Liver (tissue), 9 donors: ENCODE data around the gene IFT74. TPM values are rescaled to one million over a fixed set of nuclear protein-coding genes. Genes with fewer than 3 reads are reported as not detected.

Experiments
- DNase-seq: peaks from one replicate; pipeline ENCODE4 v3.0.0-alpha.2; 2017; ENCODE audit warnings: low spot score
- H3K27ac ChIP-seq, 2 donors: one replicate each; pipeline ENCODE4 v1.7.0; 2013; ENCODE audit warnings: inconsistent platforms in 2 of 2, low read length in 2 of 2, control low read depth in 1 of 2, low read depth in 1 of 2, mild to moderate bottlenecking in 1 of 2
- H3K27me3 ChIP-seq, 4 donors: one replicate each; pipeline versions ENCODE4 v1.6.1 to v1.7.0; 2013; ENCODE audit warnings: low read length in 3 of 4, inconsistent platforms in 1 of 4, mild to moderate bottlenecking in 1 of 4, moderate library complexity in 1 of 4; ENCODE audit not compliant: control insufficient read depth in 4 of 4, insufficient read depth in 4 of 4
- H3K36me3 ChIP-seq, 4 donors: one replicate each; pipeline versions ENCODE4 v1.6.1 to v1.7.0; 2013; ENCODE audit warnings: low read length in 3 of 4, mild to moderate bottlenecking in 3 of 4, low read depth in 1 of 4, moderate library complexity in 1 of 4; ENCODE audit not compliant: control insufficient read depth in 4 of 4, insufficient read depth in 3 of 4
- H3K4me1 ChIP-seq, 4 donors: one replicate each; pipeline versions ENCODE4 v1.6.1 to v1.7.0; 2013; ENCODE audit warnings: low read length in 3 of 4, mild to moderate bottlenecking in 3 of 4, moderate library complexity in 1 of 4; ENCODE audit not compliant: control insufficient read depth in 4 of 4, insufficient read depth in 4 of 4
- H3K4me3 ChIP-seq, 3 donors: one replicate each; pipeline versions ENCODE4 v1.6.1 to v1.7.0; 2013; ENCODE audit warnings: low read length in 3 of 3, control low read depth in 1 of 3, low read depth in 1 of 3, mild to moderate bottlenecking in 1 of 3
- H3K9ac ChIP-seq, 2 donors: one replicate each; pipeline ENCODE4 v1.7.0; 2013; ENCODE audit warnings: low read length in 2 of 2, mild to moderate bottlenecking in 2 of 2, moderate library complexity in 2 of 2, control low read depth in 1 of 2, low read depth in 1 of 2
- H3K9me3 ChIP-seq, 4 donors: one replicate each; pipeline versions ENCODE4 v1.6.1 to v1.7.0; 2013; ENCODE audit warnings: low read length in 3 of 4; ENCODE audit not compliant: control insufficient read depth in 4 of 4
- ATF3 ChIP-seq: IDR thresholded peaks from 2 replicates; pipeline ENCODE4 v1.6.1; 2016; ENCODE audit warnings: antibody characterized with exemption
- CTCF ChIP-seq: fragments of 150-350 bp; IDR thresholded peaks from 2 replicates; pipeline ENCODE4 v1.5.1; 2017; ENCODE audit warnings: improper control_type of control experiment, low read depth, low read length; ENCODE audit not compliant: missing input control
- EGR1 ChIP-seq, 2 donors: IDR thresholded peaks; 2 replicates each; pipeline ENCODE4 v1.6.1; 2016 to 2018; ENCODE audit warnings: antibody characterized with exemption in 2 of 2, low read depth in 2 of 2
- FOXA1 ChIP-seq: IDR thresholded peaks from 2 replicates; pipeline ENCODE4 v1.6.1; 2016; ENCODE audit warnings: antibody characterized with exemption
- FOXA2 ChIP-seq: IDR thresholded peaks from 2 replicates; pipeline ENCODE4 v1.6.1; 2016; ENCODE audit warnings: antibody characterized with exemption
- GABPA ChIP-seq, 2 donors: IDR thresholded peaks in 1 of 2; conservative IDR thresholded peaks in 1 of 2; 2 replicates each; pipeline ENCODE4 v1.6.1; 2016; ENCODE audit warnings: antibody characterized with exemption in 2 of 2, mild to moderate bottlenecking in 1 of 2, moderate library complexity in 1 of 2
- HNF4A ChIP-seq, 2 donors: conservative IDR thresholded peaks; 2 replicates each; pipeline ENCODE4 v1.6.1; 2016; ENCODE audit warnings: antibody characterized with exemption in 2 of 2, mild to moderate bottlenecking in 2 of 2
- MAX ChIP-seq: IDR thresholded peaks from 2 replicates; pipeline ENCODE4 v1.6.1; 2016; ENCODE audit warnings: antibody characterized with exemption
- NR2F2 ChIP-seq: IDR thresholded peaks from 2 replicates; pipeline ENCODE4 v1.6.1; 2016; ENCODE audit warnings: antibody characterized with exemption
- REST ChIP-seq: IDR thresholded peaks from 2 replicates; pipeline ENCODE4 v1.6.1; 2016; ENCODE audit warnings: antibody characterized with exemption, mild to moderate bottlenecking
- RXRA ChIP-seq, 2 donors: IDR thresholded peaks; 2 replicates each; pipeline ENCODE4 v1.6.1; 2017 to 2018; ENCODE audit warnings: antibody characterized with exemption in 2 of 2, mild to moderate bottlenecking in 1 of 2
- SP1 ChIP-seq: IDR thresholded peaks from 2 replicates; pipeline ENCODE4 v1.6.1; 2018; ENCODE audit warnings: antibody characterized with exemption, mild to moderate bottlenecking
- TAF1 ChIP-seq: conservative IDR thresholded peaks from 2 replicates; pipeline ENCODE4 v1.6.1; 2016; ENCODE audit warnings: antibody characterized with exemption, mild to moderate bottlenecking
- YY1 ChIP-seq: IDR thresholded peaks from 2 replicates; pipeline ENCODE4 v1.6.1; 2016; ENCODE audit warnings: antibody characterized with exemption, mild to moderate bottlenecking
- ZBTB33 ChIP-seq: IDR thresholded peaks from 2 replicates; pipeline ENCODE4 v1.6.1; 2016; ENCODE audit warnings: antibody characterized with exemption
- WGBS: extraction: QIAGEN DNeasy Blood & Tissue Kit; methylation state at CpG from one replicate; pipeline ENCODE4 v1.1.7; 2013; 5-methylcytosine and 5-hydroxymethylcytosine counted together
- polyA plus RNA-seq, 2 donors: library from polyadenylated mRNA; stranded (reverse) in 1 of 2; unstranded in 1 of 2; fragments of 200-250 nt in 1 of 2; fragments of >200 nt in 1 of 2; fragmentation: Nextera tagmentation in 1 of 2; extraction: Ambion mirVana in 1 of 2; gene quantifications; one replicate each; pipeline versions ENCODE4 v1.2.1 to v1.2.3, GENCODE V29; 2013 to 2015
- total RNA-seq, 2 donors: library from RNA; depleted of rRNA; stranded (reverse); fragments of >200 nt; gene quantifications; one replicate each; pipeline ENCODE4 v1.2.3, GENCODE V29; 2014
- donor health status: healthy.
- donor health status: healthy.
- donor health status: healthy.
- donor health status: healthy.
- donor health status: healthy.

Gene IFT74
- total and polyA plus RNA-seq, 4 donors, result 4.9 to 10.5 (median 7.4) TPM

- no peaks in the 10 kb centered on the region for H3K27me3 ChIP-seq
- H3K4me1 ChIP-seq, result peaks cover 0 to 3% (median 0%) of the 10 kb centered on the region in 4 donors
- H3K36me3 ChIP-seq, result no peaks in the 10 kb centered on the region
- H3K9ac ChIP-seq, result no peak overlapping the region
- H3K9me3 ChIP-seq, result no peaks in the 10 kb centered on the region
- DNase-seq, result no peak
- 85% methylated on average over 11 of the region's 11 CpGs for WGBS
- TF ChIP-seq TAF1 (no peak), GABPA (IDR thresholded peaks at IDR 0.05 in 1 of 2, conservative IDR thresholded peaks at IDR 0.05 in 1 of 2) (no peak), MAX (no peak), HNF4A (conservative IDR thresholded peaks at IDR 0.05) (no peak), SP1 (no peak), REST (no peak), NR2F2 (no peak), FOXA2 (no peak), ATF3 (no peak), FOXA1 (no peak), ZBTB33 (no peak), YY1 (no peak), RXRA (IDR thresholded peaks at IDR 0.05) (no peak), CTCF (no peak), EGR1 (IDR thresholded peaks at IDR 0.05; ENCODE audit: low read depth in 2 of 2) (no peak)
- H3K27ac ChIP-seq, result no peak overlapping the region
- H3K4me3 ChIP-seq, result no peak overlapping the region
Measured at GRCh38 chr9:27086818-27087680, 130.8 kb downstream of the IFT74 start.
